ENCODE results near the gene ATXN1.

ATXN1 gene

GRCh38 chr6:16673011-16673797, 88.1 kb downstream of the ATXN1 start:
- peaks cover 34% of the 10 kb centered on the region for H3K4me1 ChIP-seq (ENCODE audit: control insufficient read depth, insufficient read depth, low read length)
- no peaks in the 10 kb centered on the region for H3K36me3 ChIP-seq (ENCODE audit: control insufficient read depth, insufficient read depth, low read length)
- H3K27ac ChIP-seq (ENCODE audit: low read depth, low read length), result no peak overlapping the region
- H3K4me3 ChIP-seq (ENCODE audit: low read length), result no peak overlapping the region
- H3K27me3 ChIP-seq (ENCODE audit: control insufficient read depth, insufficient read depth, low read length), result no peaks in the 10 kb centered on the region
- H3K9ac ChIP-seq (ENCODE audit: low read length), result no peak overlapping the region

GRCh38 chr6:16671302-16672289, 89.7 kb downstream of the ATXN1 start:
- Histone ChIP-seq H3K27me3 (ENCODE audit: control insufficient read depth, insufficient read depth, low read length) (no peaks in the 10 kb centered on the region), H3K4me1 (ENCODE audit: control insufficient read depth, insufficient read depth, low read length) (peaks cover 34% of the 10 kb centered on the region), H3K27ac (ENCODE audit: low read depth, low read length) (no peak overlapping the region), H3K36me3 (ENCODE audit: control insufficient read depth, insufficient read depth, low read length) (no peaks in the 10 kb centered on the region), H3K4me3 (ENCODE audit: low read length) (no peak overlapping the region), H3K9ac (ENCODE audit: low read length) (no peak overlapping the region)

- no peaks in the 10 kb centered on the region for H3K27me3 ChIP-seq (ENCODE audit: control insufficient read depth, insufficient read depth, low read length)
- peaks cover 30% of the 10 kb centered on the region for H3K4me1 ChIP-seq (ENCODE audit: control insufficient read depth, insufficient read depth, low read length)
- no peak overlapping the region for H3K4me3 ChIP-seq (ENCODE audit: low read length)
- H3K36me3 ChIP-seq (ENCODE audit: control insufficient read depth, insufficient read depth, low read length), result no peaks in the 10 kb centered on the region
- no peak overlapping the region for H3K9ac ChIP-seq (ENCODE audit: low read length)
- no peak overlapping the region for H3K27ac ChIP-seq (ENCODE audit: low read depth, low read length)
Observed at GRCh38 chr6:16670617-16671051, 90.6 kb downstream of the ATXN1 start.

GRCh38 chr6:16670183-16670582, 91.1 kb downstream of the ATXN1 start:
- H3K4me3 ChIP-seq (ENCODE audit: low read length), result no peak overlapping the region
- no peak overlapping the region for H3K9ac ChIP-seq (ENCODE audit: low read length)
- no peak overlapping the region for H3K27ac ChIP-seq (ENCODE audit: low read depth, low read length)
- H3K4me1 ChIP-seq (ENCODE audit: control insufficient read depth, insufficient read depth, low read length), result peaks cover 29% of the 10 kb centered on the region
- no peaks in the 10 kb centered on the region for H3K36me3 ChIP-seq (ENCODE audit: control insufficient read depth, insufficient read depth, low read length)
- H3K27me3 ChIP-seq (ENCODE audit: control insufficient read depth, insufficient read depth, low read length), result no peaks in the 10 kb centered on the region

- H3K27ac ChIP-seq (ENCODE audit: low read depth, low read length), result no peak overlapping the region
Observed at GRCh38 chr6:16669227-16669626, 92.0 kb downstream of the ATXN1 start.

GRCh38 chr6:16667509-16667908, 93.8 kb downstream of the ATXN1 start:
- H3K4me3 ChIP-seq (ENCODE audit: low read length), result no peak overlapping the region
- H3K36me3 ChIP-seq (ENCODE audit: control insufficient read depth, insufficient read depth, low read length), result no peaks in the 10 kb centered on the region
- no peak overlapping the region for H3K9ac ChIP-seq (ENCODE audit: low read length)
- H3K27ac ChIP-seq (ENCODE audit: low read depth, low read length), result no peak overlapping the region
- H3K4me1 ChIP-seq (ENCODE audit: control insufficient read depth, insufficient read depth, low read length), result peaks cover 22% of the 10 kb centered on the region
- no peaks in the 10 kb centered on the region for H3K27me3 ChIP-seq (ENCODE audit: control insufficient read depth, insufficient read depth, low read length)

More at GRCh38 chr6:16669227-16669626, 92.0 kb downstream of the ATXN1 start:
- Histone ChIP-seq H3K4me3 (ENCODE audit: low read length) (no peak overlapping the region), H3K27me3 (ENCODE audit: control insufficient read depth, insufficient read depth, low read length) (no peaks in the 10 kb centered on the region), H3K4me1 (ENCODE audit: control insufficient read depth, insufficient read depth, low read length) (peaks cover 22% of the 10 kb centered on the region), H3K9ac (ENCODE audit: low read length) (no peak overlapping the region), H3K36me3 (ENCODE audit: control insufficient read depth, insufficient read depth, low read length) (no peaks in the 10 kb centered on the region)

- Histone ChIP-seq H3K27me3 (ENCODE audit: control insufficient read depth, insufficient read depth, low read length) (no peaks in the 10 kb centered on the region), H3K4me1 (ENCODE audit: control insufficient read depth, insufficient read depth, low read length) (peaks cover 18% of the 10 kb centered on the region), H3K4me3 (ENCODE audit: low read length) (no peak overlapping the region), H3K36me3 (ENCODE audit: control insufficient read depth, insufficient read depth, low read length) (no peaks in the 10 kb centered on the region), H3K27ac (ENCODE audit: low read depth, low read length) (no peak overlapping the region), H3K9ac (ENCODE audit: low read length) (no peak overlapping the region)
Observed at GRCh38 chr6:16665992-16666391, 95.3 kb downstream of the ATXN1 start.

GRCh38 chr6:16665182-16665581, 96.1 kb downstream of the ATXN1 start:
- Histone ChIP-seq H3K9ac (ENCODE audit: low read length) (no peak overlapping the region), H3K27me3 (ENCODE audit: control insufficient read depth, insufficient read depth, low read length) (no peaks in the 10 kb centered on the region), H3K4me1 (ENCODE audit: control insufficient read depth, insufficient read depth, low read length) (peaks cover 12% of the 10 kb centered on the region), H3K4me3 (ENCODE audit: low read length) (no peak overlapping the region), H3K27ac (ENCODE audit: low read depth, low read length) (no peak overlapping the region), H3K36me3 (ENCODE audit: control insufficient read depth, insufficient read depth, low read length) (no peaks in the 10 kb centered on the region)

- Histone ChIP-seq H3K4me1 (ENCODE audit: control insufficient read depth, insufficient read depth, low read length) (peaks cover 9% of the 10 kb centered on the region), H3K27ac (ENCODE audit: low read depth, low read length) (no peak overlapping the region), H3K9ac (ENCODE audit: low read length) (no peak overlapping the region), H3K27me3 (ENCODE audit: control insufficient read depth, insufficient read depth, low read length) (no peaks in the 10 kb centered on the region), H3K36me3 (ENCODE audit: control insufficient read depth, insufficient read depth, low read length) (no peaks in the 10 kb centered on the region), H3K4me3 (ENCODE audit: low read length) (no peak overlapping the region)
Observed at GRCh38 chr6:16663901-16664300, 97.4 kb downstream of the ATXN1 start.

- H3K27ac ChIP-seq (ENCODE audit: low read depth, low read length), result no peak overlapping the region
- H3K4me1 ChIP-seq (ENCODE audit: control insufficient read depth, insufficient read depth, low read length), result no peaks in the 10 kb centered on the region
- H3K27me3 ChIP-seq (ENCODE audit: control insufficient read depth, insufficient read depth, low read length), result no peaks in the 10 kb centered on the region
- H3K36me3 ChIP-seq (ENCODE audit: control insufficient read depth, insufficient read depth, low read length), result no peaks in the 10 kb centered on the region
- H3K4me3 ChIP-seq (ENCODE audit: low read length), result no peak overlapping the region
- H3K9ac ChIP-seq (ENCODE audit: low read length), result no peak overlapping the region
Observed at GRCh38 chr6:16660157-16660497, 101.1 kb downstream of the ATXN1 start.

GRCh38 chr6:16659466-16660156, 101.6 kb downstream of the ATXN1 start:
- Histone ChIP-seq H3K36me3 (ENCODE audit: control insufficient read depth, insufficient read depth, low read length) (no peaks in the 10 kb centered on the region), H3K27me3 (ENCODE audit: control insufficient read depth, insufficient read depth, low read length) (no peaks in the 10 kb centered on the region), H3K27ac (ENCODE audit: low read depth, low read length) (no peak overlapping the region), H3K4me3 (ENCODE audit: low read length) (no peak overlapping the region), H3K4me1 (ENCODE audit: control insufficient read depth, insufficient read depth, low read length) (no peaks in the 10 kb centered on the region), H3K9ac (ENCODE audit: low read length) (no peak overlapping the region)

- no peaks in the 10 kb centered on the region for H3K27me3 ChIP-seq (ENCODE audit: control insufficient read depth, insufficient read depth, low read length)
- H3K36me3 ChIP-seq (ENCODE audit: control insufficient read depth, insufficient read depth, low read length), result no peaks in the 10 kb centered on the region
- no peak overlapping the region for H3K27ac ChIP-seq (ENCODE audit: low read depth, low read length)
- H3K4me3 ChIP-seq (ENCODE audit: low read length), result no peak overlapping the region
- H3K9ac ChIP-seq (ENCODE audit: low read length), result no peak overlapping the region
- no peaks in the 10 kb centered on the region for H3K4me1 ChIP-seq (ENCODE audit: control insufficient read depth, insufficient read depth, low read length)
Observed at GRCh38 chr6:16658348-16659034, 102.8 kb downstream of the ATXN1 start.
